ENCODE results near the gene ARHGEF38. TPM values are rescaled to one million over a fixed set of nuclear protein-coding genes. Genes with fewer than 3 reads are reported as not detected.
"Not testable (repeated sequence)": the region's sequence is repeated elsewhere in the genome, so short reads cannot be mapped to it uniquely, and the experiment has no call there.

ARHGEF38 gene
- total RNA-seq, 2 donors from 2014 or later = 22.4 to 24.6 TPM

GRCh38 chr4:105686571-105686970 is 134.2 kb downstream of the ARHGEF38 start:
- intact Hi-C loops (cut with DNase I) = no loop called here
- Histone ChIP-seq H3K36me3 (replicated peaks in 1 of 2; ENCODE audit: insufficient read depth in 1 of 2, low read depth in 2 of 2) (peaks cover 0 to 4% of the 10 kb centered on the region in 2 donors), H3K27ac (no peak overlapping the region), H3K27me3 (no peaks in the 10 kb centered on the region), H3K9me3 (no peaks in the 10 kb centered on the region), H3K4me1 (peaks cover 24% of the 10 kb centered on the region), H3K4me3 (no peak overlapping the region)
- no peak for ATAC-seq
- no peak for DNase-seq
- WGBS, 2 donors = 80 to 89% methylated on average over 2 of the region's 2 CpGs
- TF ChIP-seq CTCF (IDR thresholded peaks at IDR 0.05) (no peak), POLR2A (IDR thresholded peaks at IDR 0.05) (no peak)

GRCh38 chr4:105694812-105695211 is 142.4 kb downstream of the ARHGEF38 start:
- ATAC-seq; H3K9me3 ChIP-seq; H3K27ac ChIP-seq; H3K27me3 ChIP-seq; H3K36me3 ChIP-seq (replicated peaks in 1 of 2; ENCODE audit: insufficient read depth in 1 of 2, low read depth in 2 of 2); H3K4me1 ChIP-seq; H3K4me3 ChIP-seq; DNase-seq; intact Hi-C loops (cut with DNase I): not testable (repeated sequence)
- WGBS, 2 donors = 96 to 100% methylated on average over 4 to 5 of the region's 5 CpGs

- H3K9me3 ChIP-seq; H3K36me3 ChIP-seq (replicated peaks in 1 of 2; ENCODE audit: insufficient read depth in 1 of 2, low read depth in 2 of 2); H3K4me3 ChIP-seq; H3K4me1 ChIP-seq; intact Hi-C loops (cut with DNase I); H3K27me3 ChIP-seq; H3K27ac ChIP-seq; DNase-seq; ATAC-seq: not testable (repeated sequence)
- 90 to 93% methylated on average over 8 of the region's 8 CpGs for WGBS, 2 donors
Observed at GRCh38 chr4:105695832-105696231, 143.4 kb downstream of the ARHGEF38 start.

- no peak for ATAC-seq
- TF ChIP-seq CTCF (IDR thresholded peaks at IDR 0.05) = no peak
- TF ChIP-seq POLR2A (IDR thresholded peaks at IDR 0.05) = no peak
- 63 to 71% methylated on average over 2 of the region's 2 CpGs for WGBS, 2 donors
Observed at GRCh38 chr4:105698607-105699006, 146.2 kb downstream of the ARHGEF38 start.

GRCh38 chr4:105707782-105708180 is 155.4 kb downstream of the ARHGEF38 start:
- Histone ChIP-seq H3K27ac (peak overlapping the region in 3 of 4 donors; percentile 88 to 91 (median 90)), H3K4me1 (peaks cover 33% of the 10 kb centered on the region), H3K9me3 (no peaks in the 10 kb centered on the region), H3K4me3 (peak overlapping the region; percentile 70 to 91), H3K27me3 (no peaks in the 10 kb centered on the region), H3K36me3 (replicated peaks in 1 of 2; ENCODE audit: insufficient read depth in 1 of 2, low read depth in 2 of 2) (no peaks in the 10 kb centered on the region)
- DNase-seq (no peak), ATAC-seq (no peak)
- 13 to 14% methylated on average over 7 of the region's 7 CpGs for WGBS, 2 donors
- intact Hi-C loops (cut with DNase I) = no loop called here
- TF ChIP-seq POLR2A (IDR thresholded peaks at IDR 0.05) = no peak
- TF ChIP-seq CTCF (IDR thresholded peaks at IDR 0.05) = no peak

More at GRCh38 chr4:105698607-105699006, 146.2 kb downstream of the ARHGEF38 start:
- Histone ChIP-seq H3K4me3 (no peak overlapping the region), H3K4me1 (no peaks in the 10 kb centered on the region), H3K27me3 (no peaks in the 10 kb centered on the region), H3K9me3 (no peaks in the 10 kb centered on the region), H3K27ac (no peak overlapping the region), H3K36me3 (replicated peaks in 1 of 2; ENCODE audit: insufficient read depth in 1 of 2, low read depth in 2 of 2) (no peaks in the 10 kb centered on the region)
- intact Hi-C loops (cut with DNase I) = no loop called here
- DNase-seq = no peak

Data from body of pancreas (tissue), 4 donors.